Hindlimb muscle (tissue), 1 donor: ENCODE data around the gene GPR17. TPM values are rescaled to one million over a fixed set of nuclear protein-coding genes. Genes with fewer than 3 reads are reported as not detected.

ENCODE experiments used
- DNase-seq: peaks from one replicate; pipeline ENCODE4 v3.0.0-alpha.2; 2013
- polyA plus RNA-seq: library from polyadenylated mRNA; unstranded; fragments of 120-200 nt; gene quantifications from one replicate; pipeline ENCODE4 v1.2.1, GENCODE V29; 2013; ENCODE audit not compliant: insufficient read length

The GPR17 gene, protein sequence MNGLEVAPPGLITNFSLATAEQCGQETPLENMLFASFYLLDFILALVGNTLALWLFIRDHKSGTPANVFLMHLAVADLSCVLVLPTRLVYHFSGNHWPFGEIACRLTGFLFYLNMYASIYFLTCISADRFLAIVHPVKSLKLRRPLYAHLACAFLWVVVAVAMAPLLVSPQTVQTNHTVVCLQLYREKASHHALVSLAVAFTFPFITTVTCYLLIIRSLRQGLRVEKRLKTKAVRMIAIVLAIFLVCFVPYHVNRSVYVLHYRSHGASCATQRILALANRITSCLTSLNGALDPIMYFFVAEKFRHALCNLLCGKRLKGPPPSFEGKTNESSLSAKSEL
- 2.9 TPM for polyA plus RNA-seq

DNA sequence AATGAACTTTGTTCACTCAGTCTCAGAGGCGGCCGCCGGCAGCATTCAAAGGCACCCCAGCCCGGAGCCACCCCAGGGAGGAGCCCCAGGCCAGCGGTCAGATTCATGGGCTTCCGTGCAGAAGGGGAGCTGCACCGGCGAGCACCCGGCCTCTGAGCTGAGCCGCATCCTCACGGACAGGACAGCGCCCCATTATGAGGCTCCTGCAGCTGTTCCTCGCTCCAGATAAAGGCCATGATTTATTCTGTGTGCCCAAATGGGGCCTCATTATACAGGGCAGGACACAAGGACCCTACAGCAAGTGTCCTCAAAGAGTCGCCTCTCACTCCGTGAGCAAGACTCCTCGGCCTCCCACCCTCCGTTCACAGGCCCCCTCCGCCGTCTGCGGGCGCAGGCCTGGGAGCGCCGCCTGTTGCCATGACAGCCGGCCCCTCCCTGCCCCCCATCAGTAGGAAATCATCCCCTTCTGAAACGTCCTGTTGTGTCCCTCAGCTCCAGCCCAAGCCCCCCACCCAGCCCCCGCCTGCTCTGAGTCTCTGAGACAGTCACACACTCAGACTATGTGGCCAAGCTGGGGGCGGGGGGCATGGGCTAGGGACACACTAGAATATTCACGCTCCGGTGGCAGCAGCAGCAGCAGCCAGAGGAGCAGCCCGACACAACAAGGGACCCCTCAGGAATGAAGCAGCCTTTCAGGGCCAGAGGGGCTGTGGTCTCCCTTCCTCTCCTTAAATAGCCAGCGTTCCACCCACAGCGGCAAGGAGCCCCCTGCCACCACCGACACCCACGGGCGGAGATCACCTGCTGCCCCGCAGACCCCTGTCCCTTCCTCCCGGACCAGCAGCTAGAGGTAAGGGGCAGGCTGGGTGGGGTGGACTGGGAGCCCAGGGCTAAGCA lies at the start of gene GPR17:
TSS of gene GPR17 (plus strand) at position 759 of the 897 bp plus-strand sequence. CDS start 4,583 bp downstream, outside the sequence.
- no peak for DNase-seq

GRCh38 chr2:127596311-127597045 lies 49.5 kb upstream of the GPR17 start:
- no peak for DNase-seq

- DNase-seq, result no peak
Observed at GRCh38 chr2:127597046-127597983, 48.6 kb upstream of the GPR17 start.

DNA sequence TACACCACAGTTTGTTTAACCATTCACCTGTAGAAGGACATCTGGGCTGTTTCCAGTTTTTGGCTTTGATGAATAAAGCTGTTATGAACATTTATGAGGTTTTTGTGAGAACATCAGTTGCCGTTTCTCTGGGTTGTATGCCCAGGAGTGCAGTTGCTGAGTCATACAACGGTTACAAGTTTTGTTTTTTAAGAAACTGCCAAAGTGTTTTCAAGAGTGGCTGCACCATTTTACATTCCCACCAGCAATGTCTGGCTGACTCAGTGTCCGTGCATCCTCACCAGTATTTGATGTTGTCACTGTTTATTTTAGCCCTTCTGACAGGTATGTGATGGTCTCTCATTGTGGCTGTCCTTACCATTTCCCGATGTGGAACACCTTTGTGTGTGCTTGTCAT lies 48.0 kb upstream of the GPR17 start:
- DNase-seq, result no peak

DNA sequence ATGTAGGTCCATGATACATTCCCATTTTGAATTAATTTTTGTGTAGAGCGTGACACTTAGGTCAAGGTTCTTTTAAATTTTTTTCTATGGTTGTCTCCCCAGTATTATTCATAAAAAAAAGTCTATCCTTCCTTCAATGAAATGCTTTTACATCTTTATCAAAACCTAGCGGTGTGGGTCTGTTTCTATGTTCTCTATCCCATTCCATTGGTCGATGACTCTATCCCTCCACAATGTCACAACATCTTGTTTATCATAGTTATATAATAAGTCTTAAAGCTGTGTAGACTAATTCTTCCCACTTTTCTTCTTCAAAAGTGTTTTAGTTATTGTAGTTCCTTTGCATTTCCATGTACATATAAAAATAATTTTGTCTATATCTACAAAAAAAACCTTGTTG lies 47.2 kb upstream of the GPR17 start:
- DNase-seq, result no peak

GRCh38 chr2:127599211-127599610 lies 46.7 kb upstream of the GPR17 start:
- no peak for DNase-seq

GRCh38 chr2:127604986-127605385 lies 41.0 kb upstream of the GPR17 start:
- DNase-seq, result peak; percentile 16

DNA sequence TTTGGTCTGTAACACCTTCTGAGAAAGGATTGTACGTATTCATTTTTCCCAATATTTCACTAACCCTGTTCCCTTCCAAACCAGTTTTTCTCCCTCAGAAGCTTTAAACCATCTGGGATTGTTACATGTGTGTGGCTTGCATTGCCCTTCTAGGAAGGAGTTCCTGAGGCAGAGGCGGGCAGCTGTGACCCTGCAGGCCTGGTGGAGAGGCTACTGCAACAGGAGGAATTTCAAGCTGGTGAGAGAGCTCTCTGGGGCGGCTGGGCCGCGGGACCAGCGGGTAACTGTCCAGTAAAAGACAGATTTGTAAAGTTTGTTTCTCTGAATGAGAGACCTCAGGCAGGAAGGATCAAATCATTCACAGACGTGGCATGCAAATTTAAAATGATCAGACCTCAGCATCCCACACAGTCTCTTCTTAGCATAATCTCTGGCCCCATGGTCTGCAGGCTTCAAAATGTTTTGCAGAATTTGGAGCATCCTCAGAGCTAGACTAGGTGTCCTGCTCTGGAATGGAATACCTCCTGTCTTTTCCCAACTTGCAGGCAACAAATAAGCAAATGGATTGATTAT lies 40.2 kb upstream of the GPR17 start:
- DNase-seq, result no peak

- no peak for DNase-seq
Observed at GRCh38 chr2:127606625-127607398, 39.1 kb upstream of the GPR17 start.

DNA sequence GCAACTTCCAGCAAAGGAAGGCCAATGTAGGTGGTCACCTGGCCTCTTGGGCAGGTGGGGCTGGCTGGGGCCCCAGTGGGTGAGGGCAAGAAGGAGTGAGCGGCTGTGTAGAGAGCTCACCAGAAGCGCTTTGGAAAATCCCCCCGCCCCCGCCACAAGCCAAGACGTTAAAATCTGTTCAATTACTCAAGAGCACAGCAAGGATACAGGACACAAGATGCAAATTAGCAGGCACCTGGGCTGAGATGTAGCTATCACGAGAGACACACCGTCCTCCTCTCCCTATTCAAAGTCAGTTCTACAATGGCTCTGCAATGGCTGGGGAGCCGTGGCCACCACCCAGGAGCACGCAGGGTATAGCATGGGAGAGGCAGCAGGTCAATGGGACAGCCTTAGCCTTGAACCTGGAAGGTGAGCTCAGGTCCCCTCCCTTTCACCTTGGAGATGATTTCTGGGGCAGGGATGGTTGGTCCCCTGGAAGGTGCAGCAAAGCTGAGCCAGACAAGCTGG lies 38.5 kb upstream of the GPR17 start:
- no peak for DNase-seq

GRCh38 chr2:127608061-127609030 lies 37.6 kb upstream of the GPR17 start:
- no peak for DNase-seq

DNA sequence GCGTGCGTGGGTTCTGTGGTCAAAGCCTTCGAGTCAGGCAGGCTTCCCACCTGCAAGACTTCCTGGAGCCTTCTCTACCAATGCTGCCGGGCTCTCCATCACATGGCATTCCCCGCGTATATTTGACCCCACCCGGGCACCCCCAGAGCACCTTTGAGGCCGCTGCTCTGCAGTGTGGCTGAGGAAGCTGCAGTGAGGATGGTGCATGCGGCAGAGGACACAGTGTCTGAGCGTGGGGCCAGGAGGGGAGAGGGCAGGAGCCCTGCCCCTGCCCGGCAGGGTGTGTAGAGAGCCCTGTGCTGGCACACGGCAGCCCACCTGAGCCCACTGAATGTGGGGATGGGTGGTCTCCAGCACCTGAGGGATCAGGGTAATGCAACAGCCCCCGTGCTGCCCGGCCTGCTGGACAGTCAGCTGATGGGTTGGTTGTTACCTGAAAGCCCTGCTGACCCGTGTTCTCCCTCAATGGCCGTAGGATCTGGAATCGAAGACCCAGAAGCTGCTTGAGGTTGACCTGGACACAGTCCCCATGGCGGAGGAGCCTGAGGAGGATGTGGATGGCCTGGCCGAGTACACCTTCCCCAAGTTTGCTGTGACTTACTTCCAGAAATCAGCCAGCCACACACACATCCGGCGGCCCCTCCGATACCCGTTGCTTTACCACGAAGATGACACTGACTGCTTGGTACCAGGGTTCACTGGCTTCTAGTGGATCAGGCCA lies 36.8 kb upstream of the GPR17 start:
- DNase-seq, result no peak

DNA sequence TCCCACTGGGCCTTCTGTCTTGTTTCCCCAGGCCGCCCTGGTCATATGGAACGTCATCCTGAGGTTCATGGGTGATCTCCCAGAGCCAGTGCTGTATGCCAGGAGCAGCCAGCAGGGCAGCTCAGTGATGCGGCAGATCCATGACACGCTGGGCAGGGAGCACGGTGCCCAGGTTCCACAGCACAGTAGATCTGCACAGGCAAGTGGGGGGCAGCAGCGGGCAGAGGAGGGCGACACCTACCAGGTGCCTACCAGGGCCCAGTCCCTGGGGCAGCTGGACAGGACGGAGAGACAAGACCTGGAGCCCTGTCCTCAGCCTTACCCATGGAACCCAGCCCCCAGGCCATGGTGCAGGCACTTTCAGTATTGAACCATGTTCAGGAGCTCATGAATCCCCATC lies 36.1 kb upstream of the GPR17 start:
- DNase-seq, result no peak

DNA sequence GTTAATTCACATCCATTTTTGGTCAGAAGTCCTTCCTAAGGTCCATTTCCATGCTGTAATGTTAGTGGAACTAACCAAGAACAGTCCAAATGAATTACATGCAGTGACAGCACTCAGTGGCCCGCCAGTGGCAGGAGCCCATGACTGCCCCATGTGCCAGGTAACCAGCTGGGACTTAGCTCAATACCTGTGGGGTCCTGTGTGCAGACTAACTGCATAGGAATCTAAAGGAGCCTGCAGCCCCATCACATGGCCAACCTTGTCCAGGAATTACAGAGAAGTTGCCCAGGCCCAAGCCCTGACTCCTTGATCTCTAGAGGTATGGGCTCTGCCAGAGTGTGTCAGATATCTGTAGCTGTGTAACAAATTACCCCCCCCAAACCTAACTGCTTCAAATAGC lies 35.4 kb upstream of the GPR17 start:
- DNase-seq, result no peak

- DNase-seq, result no peak
Observed at GRCh38 chr2:127611076-127611925, 34.7 kb upstream of the GPR17 start.

GRCh38 chr2:127612111-127612822 lies 33.7 kb upstream of the GPR17 start:
- DNase-seq, result no peak

- no peak for DNase-seq
Observed at GRCh38 chr2:127614246-127614645, 31.7 kb upstream of the GPR17 start.
